GM18505 (cell line): ENCODE results near the gene PSMD11.

Experiments
- ATAC-seq: cut with Tn5 transposase; IDR thresholded peaks from one replicate; pipeline ENCODE4 v1.9.1; 2021; ENCODE audit not compliant: unreplicated experiment
- POLR2A ChIP-seq: IDR thresholded peaks from 4 replicates; pipeline ENCODE4 v1.6.1; 2011; ENCODE audit warnings: borderline replicate concordance; ENCODE audit not compliant: insufficient read depth, insufficient read length; ENCODE audit errors: extremely low read depth

The PSMD11 gene

DNA sequence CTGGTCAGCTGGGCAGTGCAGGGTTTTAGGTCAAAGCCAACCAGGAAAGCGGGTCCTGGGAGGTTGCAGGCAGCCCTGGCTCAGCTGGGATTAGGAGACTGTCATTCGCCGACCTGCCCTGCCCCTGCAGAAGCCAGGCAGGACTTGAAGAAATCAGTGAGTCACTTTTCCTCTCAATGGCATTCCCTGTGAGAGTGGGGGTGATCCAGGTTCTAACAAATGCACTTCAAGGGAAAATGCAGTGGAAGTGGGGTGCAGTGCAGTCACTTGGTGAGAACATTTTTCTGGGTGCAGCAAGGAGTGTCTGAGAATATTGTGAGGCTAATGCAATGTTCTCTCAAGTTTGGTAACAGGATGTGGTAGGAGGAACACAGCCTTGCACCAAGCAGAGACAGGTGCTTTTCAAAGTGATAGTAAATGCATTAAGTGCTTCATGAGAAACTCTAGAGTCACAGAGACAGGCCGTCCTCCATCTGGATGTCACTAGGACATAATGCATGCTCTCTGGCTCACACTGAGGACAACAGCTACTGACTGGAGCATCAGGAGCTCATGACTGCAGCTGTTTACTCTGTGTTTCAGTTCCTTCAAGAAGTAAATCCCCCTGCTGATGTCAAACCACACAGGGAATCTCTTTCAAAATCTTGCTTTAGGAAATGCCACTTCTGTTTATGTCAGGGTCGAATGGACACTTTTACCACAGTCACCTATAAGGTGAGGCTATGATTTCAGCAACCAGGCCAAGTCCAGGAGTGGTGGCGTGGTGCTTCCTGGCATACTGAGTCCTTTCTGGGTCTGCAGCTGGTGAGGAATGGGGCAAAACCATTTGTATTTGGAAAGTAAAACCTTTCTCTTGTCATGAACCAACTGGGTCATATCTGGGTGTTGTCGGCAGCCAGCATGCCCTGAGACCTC, 59.2 kb downstream of the PSMD11 start:
- ATAC-seq = peak; percentile 79

GRCh38 chr17:32504166-32504990, 60.1 kb downstream of the PSMD11 start:
- peak; percentile 23 for ATAC-seq
- no peak for TF ChIP-seq POLR2A

More for the DNA sequence above, 59.2 kb downstream of the PSMD11 start:
- no peak for TF ChIP-seq POLR2A

DNA sequence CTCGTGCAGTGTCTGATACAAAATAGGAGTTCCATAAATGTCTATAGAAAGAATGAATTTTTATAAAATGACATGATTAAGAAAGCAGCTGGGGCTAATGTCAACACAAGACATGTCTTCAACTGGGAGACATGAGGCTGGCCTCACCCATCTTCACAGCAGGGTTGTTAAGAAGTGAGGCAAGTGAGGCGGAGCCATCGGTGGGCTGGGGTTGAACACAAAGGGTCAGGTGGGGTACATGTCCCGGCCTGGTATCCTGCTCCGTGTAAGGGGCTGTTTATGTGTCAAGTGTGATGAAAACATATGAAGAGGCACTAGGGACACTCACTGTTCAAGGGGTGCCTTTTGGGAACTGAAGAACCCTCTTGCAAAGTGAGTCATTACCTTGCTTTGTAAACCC, 64.6 kb downstream of the PSMD11 start:
- no peak for TF ChIP-seq POLR2A
- ATAC-seq = no peak

GRCh38 chr17:32510466-32510865, 66.2 kb downstream of the PSMD11 start:
- no peak for ATAC-seq
- no peak for TF ChIP-seq POLR2A

GRCh38 chr17:32512328-32512727, 68.0 kb downstream of the PSMD11 start:
- TF ChIP-seq POLR2A = no peak
- no peak for ATAC-seq

DNA sequence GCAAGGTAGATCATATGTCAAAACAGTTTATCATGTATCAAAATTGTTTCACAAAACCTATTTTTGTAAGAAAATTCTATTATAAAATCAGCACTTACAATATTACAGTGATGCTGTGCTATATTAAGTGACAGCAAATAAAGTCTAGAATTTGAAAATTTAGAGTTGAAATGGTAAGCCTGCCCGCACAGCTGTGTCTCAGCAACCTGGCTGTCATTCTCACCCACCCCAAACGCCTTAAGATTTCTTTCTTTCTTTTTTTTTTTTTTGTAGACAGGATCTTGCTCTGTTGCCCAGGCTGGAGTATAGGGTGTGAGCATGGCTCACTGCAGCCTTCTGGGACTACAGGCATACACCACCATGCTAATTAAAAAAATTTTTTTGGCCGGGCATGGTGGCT, 69.3 kb downstream of the PSMD11 start:
- TF ChIP-seq POLR2A = no peak
- ATAC-seq = no peak

GRCh38 chr17:32514606-32515005, 70.3 kb downstream of the PSMD11 start:
- no peak for TF ChIP-seq POLR2A
- ATAC-seq = no peak

DNA sequence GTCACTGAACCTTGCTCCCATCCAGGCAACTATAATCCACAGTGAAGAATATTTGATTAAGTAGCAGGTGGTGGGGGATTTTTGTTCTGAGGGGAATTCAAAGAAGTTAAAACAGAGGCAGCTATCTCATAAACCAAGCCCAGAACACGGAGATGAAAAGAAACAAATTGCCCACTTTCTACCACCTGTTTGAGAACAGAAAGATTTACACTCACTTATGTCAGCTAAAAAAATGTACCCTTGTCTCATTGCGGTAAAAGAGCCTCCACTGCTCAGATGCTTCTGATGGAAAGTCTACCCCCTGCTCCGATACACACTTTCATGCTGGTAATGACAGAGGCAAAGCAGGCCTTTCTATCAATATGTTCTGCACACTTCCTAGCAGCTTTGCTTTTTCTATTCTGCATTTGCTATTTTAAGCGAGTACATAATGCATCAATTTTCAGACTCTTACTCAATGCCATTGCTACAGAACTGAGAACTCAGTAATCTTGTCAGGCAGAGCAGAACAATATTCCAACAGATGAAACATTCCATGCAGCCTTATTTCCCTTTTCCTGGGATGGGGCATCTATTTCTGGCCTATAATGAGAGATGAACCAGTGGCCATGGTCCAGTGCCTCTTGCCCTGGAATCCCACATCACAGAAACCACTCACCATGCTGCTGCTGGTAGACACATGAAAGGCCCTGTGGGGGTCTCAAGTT, 71.5 kb downstream of the PSMD11 start:
- peak; percentile 36 for TF ChIP-seq POLR2A
- no peak for ATAC-seq

DNA sequence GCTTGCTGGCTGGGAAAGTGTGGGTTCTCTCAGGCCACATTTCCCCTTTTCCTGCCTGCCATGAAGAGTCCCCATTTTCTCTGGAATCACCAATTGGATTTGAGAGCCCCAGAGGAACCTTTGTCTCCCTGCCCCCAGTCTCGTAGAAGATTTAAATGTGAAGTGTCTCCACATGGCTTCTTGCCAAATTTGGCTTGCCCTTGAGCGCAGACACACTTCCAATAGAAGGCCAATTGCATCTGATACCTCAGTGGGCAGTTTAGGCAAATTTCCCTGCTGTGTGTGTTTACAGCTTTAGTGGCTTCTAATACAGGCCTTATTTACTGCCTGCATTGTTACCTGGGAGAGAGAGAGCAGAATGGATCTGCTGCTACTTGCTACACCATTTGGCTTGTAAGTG, 72.1 kb downstream of the PSMD11 start:
- TF ChIP-seq POLR2A = no peak
- ATAC-seq = no peak

GRCh38 chr17:32516940-32517701, 72.8 kb downstream of the PSMD11 start:
- no peak for ATAC-seq
- TF ChIP-seq POLR2A = no peak

DNA sequence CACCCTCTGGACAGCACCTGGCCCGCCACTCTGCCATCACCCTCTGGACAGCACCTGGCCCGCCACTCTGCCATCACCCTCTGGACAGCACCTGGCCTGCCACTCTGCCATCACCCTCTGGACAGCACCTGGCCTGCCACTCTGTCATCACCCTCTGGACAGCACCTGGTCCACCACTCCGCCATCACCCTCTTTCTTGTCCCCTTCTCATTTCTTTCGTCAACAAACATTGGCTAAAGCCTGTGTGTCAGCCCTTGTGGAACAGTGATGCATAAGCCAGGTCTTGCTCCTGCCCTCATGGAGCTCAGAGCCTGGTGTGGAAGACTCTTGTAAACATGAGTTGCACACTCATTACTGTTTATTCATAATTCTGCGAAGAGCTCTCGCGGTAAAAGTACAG, 73.7 kb downstream of the PSMD11 start:
- no peak for TF ChIP-seq POLR2A
- no peak for ATAC-seq

- TF ChIP-seq POLR2A = no peak
- no peak for ATAC-seq
Observed at GRCh38 chr17:32518646-32519227, 74.4 kb downstream of the PSMD11 start.
